ENCODE measurements around the gene CAMK2N1. TPM values are rescaled to one million over a fixed set of nuclear protein-coding genes. Genes with fewer than 3 reads are reported as not detected.

CAMK2N1 gene
- total RNA-seq, 1 experiment from 2014 or later: 0.41 TPM

DNA sequence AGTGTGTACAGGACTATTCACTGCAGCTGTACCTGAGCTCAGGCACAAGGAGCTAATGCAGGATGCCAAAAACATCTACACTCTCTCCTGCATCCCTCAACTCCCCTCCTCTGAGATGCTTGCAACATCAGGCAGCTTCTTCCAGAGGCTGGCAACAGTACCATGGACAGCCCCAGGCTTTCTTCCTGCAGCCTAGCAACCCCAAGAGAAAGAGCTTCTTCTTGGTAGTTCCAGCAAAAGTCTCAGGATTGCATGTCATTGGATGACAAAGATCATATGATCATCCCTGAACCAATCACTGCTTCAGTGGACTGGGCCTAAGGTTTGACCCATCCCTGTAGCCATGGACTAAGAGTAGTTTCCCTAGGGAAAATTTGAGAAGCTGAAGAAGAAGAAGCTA, 46.7 kb downstream of the CAMK2N1 start:
- BruUV-seq (replicated peaks): no TSS peak
- Histone ChIP-seq H3K4me3 (ENCODE audit: low read depth, low read length, poor library complexity, severe bottlenecking) (no peak overlapping the region), H3K36me3 (ENCODE audit: insufficient read depth, low read length, poor library complexity, severe bottlenecking) (no peaks in the 10 kb centered on the region), H3K27me3 (replicated peaks; ENCODE audit: insufficient read depth, low read depth, low read length, poor library complexity) (no peaks in the 10 kb centered on the region), H3K9me3 (ENCODE audit: low read depth, low read length, poor library complexity, severe bottlenecking) (no peaks in the 10 kb centered on the region), H3K4me1 (ENCODE audit: insufficient read depth, low read length, poor library complexity, severe bottlenecking) (no peaks in the 10 kb centered on the region), H3K27ac (ENCODE audit: low read depth, low read length, poor library complexity, severe bottlenecking) (no peak overlapping the region)
- intact Hi-C loops (cut with micrococcal nuclease; ENCODE audit: unreplicated experiment): no loop called here
- ChIA-PET POLR2A (ENCODE audit: low non-redundant PET) (no interaction called here), CTCF (no interaction called here)
- TF ChIP-seq CTCF (conservative IDR thresholded peaks at IDR 0.05; ENCODE audit: low read depth, low read length): no peak
- no peak for TF ChIP-seq EZH2 (IDR thresholded peaks at IDR 0.05; ENCODE audit: borderline replicate concordance, low read depth, low read length, poor library complexity, severe bottlenecking)
- DNase-seq (ENCODE audit: low spot score): no peak

- CTCF ChIA-PET: no interaction called here
- POLR2A ChIA-PET (ENCODE audit: low non-redundant PET): no interaction called here
- no peaks in the 10 kb centered on the region for H3K4me1 ChIP-seq (ENCODE audit: insufficient read depth, low read length, poor library complexity, severe bottlenecking)
- H3K9me3 ChIP-seq (ENCODE audit: low read depth, low read length, poor library complexity, severe bottlenecking): no peaks in the 10 kb centered on the region
- no peak for DNase-seq (ENCODE audit: low spot score)
- H3K4me3 ChIP-seq (ENCODE audit: low read depth, low read length, poor library complexity, severe bottlenecking): no peak overlapping the region
- intact Hi-C loops (cut with micrococcal nuclease; ENCODE audit: unreplicated experiment): no loop called here
- H3K27ac ChIP-seq (ENCODE audit: low read depth, low read length, poor library complexity, severe bottlenecking): no peak overlapping the region
- TF ChIP-seq EZH2 (IDR thresholded peaks at IDR 0.05; ENCODE audit: borderline replicate concordance, low read depth, low read length, poor library complexity, severe bottlenecking): no peak
- no peak for TF ChIP-seq CTCF (conservative IDR thresholded peaks at IDR 0.05; ENCODE audit: low read depth, low read length)
- H3K36me3 ChIP-seq (ENCODE audit: insufficient read depth, low read length, poor library complexity, severe bottlenecking): no peaks in the 10 kb centered on the region
- no TSS peak for BruUV-seq (replicated peaks)
- no peaks in the 10 kb centered on the region for H3K27me3 ChIP-seq (replicated peaks; ENCODE audit: insufficient read depth, low read depth, low read length, poor library complexity)
Measured at GRCh38 chr1:20437640-20438039, 48.4 kb downstream of the CAMK2N1 start.

DNA sequence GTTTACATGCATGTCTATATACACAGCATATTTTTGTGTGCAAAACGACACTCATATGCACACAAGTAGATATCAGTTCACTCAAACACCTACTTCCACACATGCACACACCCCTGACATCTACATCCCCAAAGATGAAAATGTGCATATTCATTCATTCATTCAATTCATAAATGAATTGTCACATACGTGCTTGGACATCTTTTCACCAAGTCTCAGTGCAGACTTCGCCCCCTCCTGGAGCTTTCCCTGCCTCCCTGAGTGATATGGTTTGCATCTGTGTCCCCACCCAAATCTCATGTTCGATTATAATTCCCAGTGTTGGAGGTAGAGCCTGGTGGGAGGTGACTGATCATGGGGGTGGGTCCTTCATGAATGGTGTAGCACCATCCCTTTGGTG, 53.1 kb downstream of the CAMK2N1 start:
- Histone ChIP-seq H3K36me3 (ENCODE audit: insufficient read depth, low read length, poor library complexity, severe bottlenecking) (no peaks in the 10 kb centered on the region), H3K4me3 (ENCODE audit: low read depth, low read length, poor library complexity, severe bottlenecking) (no peak overlapping the region), H3K27ac (ENCODE audit: low read depth, low read length, poor library complexity, severe bottlenecking) (no peak overlapping the region), H3K9me3 (ENCODE audit: low read depth, low read length, poor library complexity, severe bottlenecking) (no peaks in the 10 kb centered on the region), H3K4me1 (ENCODE audit: insufficient read depth, low read length, poor library complexity, severe bottlenecking) (no peaks in the 10 kb centered on the region), H3K27me3 (replicated peaks; ENCODE audit: insufficient read depth, low read depth, low read length, poor library complexity) (no peaks in the 10 kb centered on the region)
- ChIA-PET CTCF (no interaction called here), POLR2A (ENCODE audit: low non-redundant PET) (no interaction called here)
- TF ChIP-seq CTCF (conservative IDR thresholded peaks at IDR 0.05; ENCODE audit: low read depth, low read length) (no peak), EZH2 (IDR thresholded peaks at IDR 0.05; ENCODE audit: borderline replicate concordance, low read depth, low read length, poor library complexity, severe bottlenecking) (no peak)
- DNase-seq (ENCODE audit: low spot score): no peak
- intact Hi-C loops (cut with micrococcal nuclease; ENCODE audit: unreplicated experiment): loop anchor here (5.0 kb wide), 1 partner anchor 56 kb away; no protein-coding TSS in a partner anchor
- BruUV-seq (replicated peaks): no TSS peak

Other genes with a start within 250 kb of the CAMK2N1 start
- not detected in 2 replicates for gene VWA5B1, start 195.3 kb downstream of the CAMK2N1 start, total RNA-seq (2021)
- 20.1 and 21.6 TPM in 2 replicates for gene MUL1, start 21.9 kb upstream of the CAMK2N1 start, total RNA-seq (2021)
- not detected in 2 replicates for gene FAM43B, start 66.4 kb upstream of the CAMK2N1 start, total RNA-seq (2021)
- not detected in 2 replicates for gene CDA, start 102.9 kb upstream of the CAMK2N1 start, total RNA-seq (2021)
- 7.2 and 13.3 TPM in 2 replicates for gene PINK1, start 147.2 kb upstream of the CAMK2N1 start, total RNA-seq (2021)
- 230 and 238 TPM in 2 replicates for gene DDOST, start 175.2 kb upstream of the CAMK2N1 start, total RNA-seq (2021)
- 0.28 and 0.71 TPM in 2 replicates for gene KIF17, start 231.8 kb upstream of the CAMK2N1 start, total RNA-seq (2021)
- gene SH2D5, start 246.5 kb upstream of the CAMK2N1 start, total RNA-seq (2021): 1.1 and 1.9 TPM in 2 replicates